ENCODE data around the gene GPR89B.
A peak's percentile ranks its signal among the peaks of the same experiment; 100 is the strongest.
"Not testable (repeated sequence)": the region's sequence is repeated elsewhere in the genome, so short reads cannot be mapped to it uniquely, and the experiment has no call there.

Gene GPR89B

DNA sequence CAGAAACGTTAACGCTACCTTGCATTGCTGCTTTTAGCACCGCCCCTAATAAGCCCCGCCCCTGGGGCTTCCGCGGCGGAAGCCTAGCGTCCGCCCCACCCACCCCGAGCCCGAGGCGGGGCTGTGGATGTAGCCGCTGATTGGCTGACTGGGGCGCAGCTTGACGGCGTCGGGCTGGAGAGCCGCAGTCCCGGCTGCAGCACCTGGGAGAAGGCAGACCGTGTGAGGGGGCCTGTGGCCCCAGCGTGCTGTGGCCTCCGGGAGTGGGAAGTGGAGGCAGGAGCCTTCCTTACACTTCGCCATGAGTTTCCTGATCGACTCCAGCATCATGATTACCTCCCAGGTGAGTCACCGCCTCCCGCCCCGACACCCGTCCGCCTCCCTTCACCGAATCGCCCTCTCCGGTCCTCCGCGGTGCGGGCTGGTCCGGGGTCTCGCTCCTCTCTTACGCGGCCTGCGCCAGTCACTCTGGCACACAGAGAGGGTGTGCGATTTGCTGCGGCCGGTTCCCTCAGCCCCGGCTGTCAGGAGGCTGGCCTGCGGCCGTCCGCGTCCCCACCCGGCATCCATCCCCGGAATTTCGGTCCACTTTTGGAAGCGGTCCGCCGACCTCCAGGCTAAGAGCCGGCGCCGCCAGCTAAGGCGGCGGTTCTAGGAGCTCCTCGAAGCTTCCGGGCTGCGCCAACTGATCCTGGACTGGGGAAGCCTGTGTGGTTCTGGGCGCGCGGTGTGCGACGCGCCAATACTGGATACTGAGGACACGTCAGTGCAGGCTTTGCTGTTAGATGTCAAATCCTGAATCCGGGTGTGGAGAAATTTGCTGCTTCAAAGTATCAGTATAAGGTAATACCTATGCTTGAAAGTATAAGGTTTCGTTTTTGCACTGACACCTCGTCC is at the start of gene GPR89B:
TSS of gene GPR89B (plus strand) at position 185 of the 897 bp plus-strand sequence. CDS start at position 302, 117 bp downstream.
- DNase-seq = peak; percentile 67

DNA sequence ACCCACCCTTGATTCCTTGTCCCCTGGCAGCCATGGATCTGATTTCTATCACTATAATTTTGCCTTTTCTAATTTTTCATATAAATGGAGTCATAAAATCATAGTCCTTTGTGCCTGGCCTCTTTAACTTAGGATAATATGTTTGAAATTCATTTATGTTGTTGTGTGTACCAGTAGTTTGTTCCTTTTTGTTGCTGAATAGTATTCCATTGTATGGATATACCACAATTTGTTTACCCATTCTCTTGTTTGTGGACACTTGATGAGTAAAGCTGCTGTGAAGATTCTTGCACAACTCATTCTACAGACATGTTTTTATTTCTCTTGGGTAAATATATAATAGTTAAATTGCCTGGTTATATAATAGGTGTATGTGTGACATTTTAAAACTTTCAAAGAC is 48.3 kb upstream of the GPR89B start:
- no peak for DNase-seq

DNA sequence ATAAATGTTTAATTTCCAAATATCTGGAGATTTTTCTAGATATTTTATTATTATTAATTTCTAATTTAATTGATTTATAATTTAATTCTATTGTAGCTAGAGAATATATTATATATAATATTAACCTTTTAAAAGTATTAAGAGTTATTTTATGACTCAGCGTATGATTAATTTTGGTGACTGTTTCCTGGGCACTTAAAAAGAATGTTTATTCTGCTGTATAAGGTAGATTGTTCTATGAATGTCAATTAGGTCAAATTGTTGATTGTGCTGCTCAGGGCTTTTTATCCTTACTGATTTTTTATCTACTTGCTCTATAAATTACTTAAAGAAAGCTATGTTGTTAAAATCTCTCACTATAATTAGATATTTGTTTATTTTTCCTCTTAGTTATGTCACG is 45.7 kb upstream of the GPR89B start:
- DNase-seq = no peak

DNA sequence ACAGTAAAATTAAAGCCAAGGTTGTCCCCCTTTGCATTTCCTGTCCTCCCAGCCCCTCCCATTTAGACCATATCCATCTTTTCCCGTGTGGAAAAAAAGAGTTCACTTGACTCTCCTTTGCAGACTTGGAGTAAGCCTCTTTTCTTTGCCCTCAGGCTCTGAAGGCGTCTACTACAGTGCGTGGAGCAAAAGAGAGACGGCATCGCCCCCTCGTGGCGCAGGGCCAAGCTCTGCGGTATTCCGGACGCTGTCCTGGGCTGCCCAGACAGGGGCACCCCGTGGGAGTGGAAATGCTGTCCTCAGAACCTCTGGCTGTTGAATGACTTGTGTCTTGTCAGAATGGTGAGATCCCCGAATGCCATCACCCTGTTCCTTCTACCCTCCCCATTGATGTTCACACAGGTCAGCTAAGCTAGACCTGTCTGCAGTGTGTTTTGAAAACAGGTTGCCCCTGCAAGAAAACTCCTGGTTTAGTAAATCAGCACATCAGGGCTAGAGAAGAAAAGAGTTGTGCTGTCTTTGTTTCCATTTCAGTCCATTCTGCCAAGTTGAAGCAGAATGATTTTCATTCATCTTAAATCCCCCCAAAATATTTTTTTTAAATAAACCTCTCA is 37.9 kb upstream of the GPR89B start:
- DNase-seq = peak; percentile 53

DNA sequence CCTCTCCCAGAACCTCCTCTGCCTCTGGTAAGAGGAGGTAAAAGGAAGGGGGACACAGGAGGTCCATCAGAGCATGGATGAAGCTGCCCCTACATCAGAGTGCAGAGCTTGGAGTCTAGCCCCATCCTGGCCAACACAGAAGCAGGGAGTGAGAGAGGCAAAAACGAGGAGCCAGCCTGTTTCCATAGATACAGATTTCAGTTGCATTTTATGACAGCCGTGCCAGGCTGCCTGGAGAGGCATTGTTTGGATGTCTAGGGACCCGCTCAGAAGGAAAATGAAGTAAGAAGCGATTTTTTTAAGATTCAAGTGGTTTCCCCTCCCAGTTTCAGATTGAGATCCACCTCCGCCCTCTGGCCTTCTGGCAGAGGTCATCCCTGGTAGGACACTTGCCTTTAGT is 37.1 kb upstream of the GPR89B start:
- DNase-seq = no peak

DNA sequence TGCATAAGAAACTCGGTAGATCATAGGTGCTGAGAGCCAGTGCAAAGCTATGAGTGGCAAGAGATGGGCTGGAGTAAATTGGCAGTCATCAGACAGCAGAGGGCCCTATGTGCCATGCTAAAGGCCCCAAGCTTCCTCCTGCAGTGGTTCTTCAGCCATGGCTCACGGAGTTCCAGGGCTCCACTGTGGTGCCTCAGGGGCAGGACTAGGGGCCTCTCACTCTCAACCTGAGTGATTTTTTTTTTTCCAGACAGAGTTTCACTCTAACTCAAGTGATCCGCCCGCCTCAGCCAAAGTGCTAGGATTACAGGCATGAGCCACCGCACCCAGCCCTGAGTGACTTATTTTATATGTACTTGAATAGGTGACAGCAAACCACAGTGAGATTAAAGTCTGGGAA is 36.0 kb upstream of the GPR89B start:
- DNase-seq = no peak

DNA sequence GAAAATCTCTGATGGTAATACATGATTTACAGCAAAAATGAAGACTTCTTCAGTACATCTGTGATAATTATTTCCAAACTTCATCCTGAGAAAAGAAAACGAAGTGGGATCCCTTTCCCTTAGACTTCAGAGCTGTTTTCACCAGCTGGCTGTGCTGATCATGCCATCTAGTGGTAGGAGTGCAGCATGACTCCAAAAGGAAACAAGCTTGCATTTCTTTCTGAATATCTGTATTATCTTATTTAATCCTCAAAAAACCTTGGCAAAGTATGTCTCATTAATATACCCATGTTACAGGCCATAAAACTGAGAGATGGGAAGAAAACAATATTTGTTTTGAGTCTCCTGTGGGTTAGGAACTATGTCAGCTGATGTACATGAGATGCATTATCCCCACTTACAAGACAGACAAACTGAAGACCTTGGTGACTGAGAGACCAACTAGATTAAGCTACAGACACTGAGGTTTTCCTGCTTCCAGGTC is 35.4 kb upstream of the GPR89B start:
- peak; percentile 22 for DNase-seq

DNA sequence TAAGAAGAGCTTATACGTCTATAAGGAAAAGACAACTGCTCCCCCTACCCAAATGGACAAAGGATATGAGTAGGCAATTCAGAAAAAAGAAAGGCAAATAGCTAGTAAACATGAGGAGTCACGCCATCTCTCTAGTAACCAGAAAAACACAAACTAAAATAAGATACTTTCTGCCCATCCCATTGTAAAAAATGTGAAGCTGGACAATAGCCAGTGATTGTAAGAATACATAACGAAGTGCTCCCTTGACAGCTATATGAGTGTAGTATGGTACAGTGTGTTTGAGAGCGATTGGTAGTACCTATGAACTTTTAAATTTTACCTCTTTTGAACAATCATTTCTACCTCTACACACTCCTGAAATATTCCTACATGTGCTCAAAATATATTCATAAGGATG is 33.1 kb upstream of the GPR89B start:
- DNase-seq = no peak

DNA sequence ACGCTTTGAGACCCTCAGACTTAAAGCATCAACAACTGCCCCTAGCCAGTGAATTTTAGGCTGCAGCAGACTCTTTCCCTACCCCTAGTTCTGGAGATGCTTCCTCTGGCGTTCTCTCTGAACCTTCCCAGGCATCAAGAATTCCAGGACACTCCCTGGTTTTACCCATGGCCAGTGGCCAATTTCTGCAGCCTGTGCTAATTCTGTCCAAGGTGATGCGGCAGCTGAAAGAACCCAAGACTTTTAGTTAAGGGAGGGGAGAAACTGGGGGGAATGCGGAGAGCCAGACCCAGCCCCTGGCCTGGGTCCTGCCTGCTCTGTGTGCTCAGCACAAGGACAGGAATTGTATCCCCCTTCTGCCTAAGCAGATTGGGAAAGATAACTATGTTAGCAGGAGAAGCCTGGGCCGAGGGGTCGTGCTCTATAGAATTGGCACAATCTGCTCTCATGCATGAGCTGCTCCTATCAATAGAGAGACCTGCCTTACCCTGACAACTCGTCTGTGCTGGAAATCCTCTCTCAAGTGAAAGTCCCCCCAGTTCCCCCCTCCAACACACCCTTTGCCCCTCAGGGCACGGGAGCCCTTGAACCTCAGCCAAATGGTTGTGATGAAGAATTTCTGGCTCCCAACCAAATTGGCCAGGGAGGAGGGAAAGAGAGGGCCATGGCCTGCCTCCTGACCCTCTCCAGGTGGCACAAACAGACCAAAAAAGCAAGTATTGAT is 31.0 kb upstream of the GPR89B start:
- DNase-seq = no peak

DNA sequence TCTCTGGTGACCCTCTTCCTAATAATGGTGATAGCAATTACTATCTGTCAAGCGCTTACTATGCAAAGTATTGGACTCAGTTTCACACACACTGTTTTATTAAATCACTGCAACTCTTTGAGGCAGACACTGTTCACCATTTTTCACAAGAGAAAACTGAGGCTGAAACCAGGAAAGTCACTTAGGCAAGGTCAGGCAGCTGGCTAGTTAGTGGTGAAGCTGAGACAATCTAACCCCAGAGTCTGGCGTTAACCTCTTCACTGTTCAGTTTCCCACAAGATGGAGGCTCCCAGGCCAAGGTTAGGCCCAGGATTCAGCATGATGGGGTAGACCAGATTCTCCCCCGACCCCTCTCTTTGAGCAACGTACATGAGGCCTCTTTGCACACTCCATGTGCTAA is 30.4 kb upstream of the GPR89B start:
- DNase-seq = no peak

DNA sequence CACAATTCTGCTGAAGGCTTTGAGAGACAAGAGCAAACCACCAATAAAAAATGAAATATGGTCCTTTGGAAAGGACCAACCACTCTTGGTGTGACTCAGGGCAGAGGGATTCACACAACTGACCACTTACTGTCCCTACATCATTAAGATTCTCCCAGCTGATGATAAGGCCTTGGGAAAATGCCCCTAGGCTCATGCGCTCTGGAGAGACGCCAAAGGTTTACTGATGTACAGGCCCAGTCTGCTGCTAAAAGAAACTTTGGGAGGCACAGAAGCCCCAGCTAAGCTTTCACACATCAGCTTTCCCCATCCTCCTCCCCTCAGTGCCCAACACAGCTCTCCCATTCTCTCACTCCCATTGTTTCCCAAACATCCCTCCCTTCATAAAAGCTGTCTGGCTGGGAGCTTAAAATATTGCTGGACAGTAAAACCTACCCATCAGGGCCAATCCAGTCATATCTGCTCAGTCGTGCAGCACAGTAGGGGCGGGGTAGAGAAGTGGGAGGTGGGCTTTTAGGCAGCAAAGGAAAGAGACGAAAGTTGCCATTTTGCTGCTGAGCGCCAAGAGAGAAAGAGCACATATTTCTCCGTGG is 25.9 kb upstream of the GPR89B start, which contains the start of gene GJA8:
TSS of gene GJA8 (plus strand) at position 543 of the 593 bp plus-strand sequence. CDS start 5,161 bp downstream, outside the sequence.
- no peak for DNase-seq

DNA sequence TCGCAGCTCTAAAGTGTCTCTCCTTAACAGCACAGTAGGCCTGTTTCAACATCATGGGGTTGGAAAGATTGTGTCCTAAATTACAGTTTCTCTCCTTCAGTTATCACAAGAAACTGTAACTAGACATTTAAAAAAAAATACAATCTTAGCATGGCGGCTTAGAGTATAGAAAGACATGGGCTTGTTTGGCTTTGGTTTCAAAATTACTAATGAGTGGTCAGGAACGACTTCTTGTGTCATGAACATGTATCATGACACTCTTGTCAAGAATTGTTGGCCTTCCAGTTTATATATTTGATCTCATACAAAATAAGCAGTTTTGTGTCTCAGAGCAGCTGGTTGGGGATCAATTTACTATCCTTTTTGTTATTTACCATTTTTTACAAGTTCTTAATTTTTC is 23.5 kb upstream of the GPR89B start:
- no peak for DNase-seq

DNA sequence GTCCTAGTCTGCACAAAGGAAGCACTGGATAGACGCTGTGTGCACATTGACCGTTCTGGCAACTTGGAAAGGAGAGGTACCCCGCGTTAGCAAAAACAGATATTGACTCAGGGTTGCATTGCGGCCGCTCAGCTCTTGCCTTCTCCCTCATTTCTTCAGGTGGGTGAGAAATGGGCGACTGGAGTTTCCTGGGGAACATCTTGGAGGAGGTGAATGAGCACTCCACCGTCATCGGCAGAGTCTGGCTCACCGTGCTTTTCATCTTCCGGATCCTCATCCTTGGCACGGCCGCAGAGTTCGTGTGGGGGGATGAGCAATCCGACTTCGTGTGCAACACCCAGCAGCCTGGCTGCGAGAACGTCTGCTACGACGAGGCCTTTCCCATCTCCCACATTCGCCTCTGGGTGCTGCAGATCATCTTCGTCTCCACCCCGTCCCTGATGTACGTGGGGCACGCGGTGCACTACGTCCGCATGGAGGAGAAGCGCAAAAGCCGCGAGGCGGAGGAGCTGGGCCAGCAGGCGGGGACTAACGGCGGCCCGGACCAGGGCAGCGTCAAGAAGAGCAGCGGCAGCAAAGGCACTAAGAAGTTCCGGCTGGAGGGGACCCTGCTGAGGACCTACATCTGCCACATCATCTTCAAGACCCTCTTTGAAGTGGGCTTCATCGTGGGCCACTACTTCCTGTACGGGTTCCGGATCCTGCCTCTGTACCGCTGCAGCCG is 20.3 kb upstream of the GPR89B start:
- DNase-seq = no peak

DNA sequence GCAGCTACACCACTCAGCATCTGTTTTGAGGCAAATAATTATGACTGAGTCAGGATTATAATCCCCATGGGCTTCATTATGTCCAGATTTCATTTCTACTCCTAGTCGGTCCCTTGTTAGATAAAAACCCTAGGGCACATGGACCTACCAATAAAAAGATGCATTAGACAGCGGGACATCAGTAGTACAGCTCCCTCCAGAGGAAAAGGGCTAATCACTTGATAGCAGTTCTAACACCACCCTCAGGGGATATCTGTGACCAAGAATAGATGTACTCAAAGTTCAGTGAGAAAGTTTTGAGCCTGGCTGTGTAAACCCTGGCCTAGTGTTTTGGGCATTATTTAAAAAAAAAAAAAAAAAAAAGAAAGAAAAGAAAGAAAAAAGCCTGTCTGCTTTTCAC is 15.7 kb upstream of the GPR89B start:
- DNase-seq = no peak

DNA sequence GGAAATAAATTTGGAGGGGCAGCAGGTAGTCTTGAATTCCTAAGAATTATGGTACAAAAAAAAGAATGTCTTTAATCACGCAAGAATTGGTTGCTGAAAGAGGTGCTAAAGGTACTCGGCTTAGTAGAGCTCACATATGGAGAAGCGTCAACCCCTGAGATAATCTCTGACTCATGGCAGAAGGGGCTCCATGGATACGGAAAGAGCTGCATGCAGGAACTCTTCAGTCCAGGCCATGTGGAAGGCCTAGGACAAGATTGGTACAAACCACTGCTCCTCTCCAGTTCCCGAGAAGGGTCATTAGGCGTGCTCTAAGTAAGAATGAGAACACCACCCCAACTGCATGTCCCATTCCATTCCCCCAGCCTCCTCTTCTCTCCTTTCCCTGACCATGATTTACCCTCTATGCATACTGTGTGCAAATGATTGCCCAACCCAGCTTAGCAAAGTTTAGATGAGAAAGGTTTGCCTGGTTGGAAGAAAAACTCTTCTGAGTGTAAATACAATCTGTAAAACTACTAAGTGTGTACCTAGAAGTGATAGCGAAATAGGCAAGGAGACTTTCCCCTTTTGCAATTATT is 14.8 kb upstream of the GPR89B start:
- DNase-seq = no peak

DNA sequence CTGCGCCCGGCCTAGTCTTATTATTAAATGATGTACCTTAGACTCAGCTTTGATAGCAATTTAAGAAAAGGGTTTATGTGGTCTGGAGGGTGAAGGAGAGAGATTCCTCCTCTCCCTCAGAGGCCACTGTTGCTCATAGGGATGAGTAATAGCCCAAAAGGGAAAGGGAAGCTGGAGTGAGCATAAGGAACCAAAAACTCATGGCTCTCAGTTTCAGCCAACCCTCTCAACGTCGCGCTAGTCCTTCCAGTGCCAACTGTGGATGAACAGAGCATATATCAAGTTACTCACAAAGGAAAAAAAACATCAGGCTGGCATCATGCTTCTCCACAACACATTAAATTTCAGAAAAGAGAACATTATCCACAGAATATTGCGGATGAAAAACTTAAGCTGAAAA is 8.3 kb upstream of the GPR89B start:
- DNase-seq = no peak

DNA sequence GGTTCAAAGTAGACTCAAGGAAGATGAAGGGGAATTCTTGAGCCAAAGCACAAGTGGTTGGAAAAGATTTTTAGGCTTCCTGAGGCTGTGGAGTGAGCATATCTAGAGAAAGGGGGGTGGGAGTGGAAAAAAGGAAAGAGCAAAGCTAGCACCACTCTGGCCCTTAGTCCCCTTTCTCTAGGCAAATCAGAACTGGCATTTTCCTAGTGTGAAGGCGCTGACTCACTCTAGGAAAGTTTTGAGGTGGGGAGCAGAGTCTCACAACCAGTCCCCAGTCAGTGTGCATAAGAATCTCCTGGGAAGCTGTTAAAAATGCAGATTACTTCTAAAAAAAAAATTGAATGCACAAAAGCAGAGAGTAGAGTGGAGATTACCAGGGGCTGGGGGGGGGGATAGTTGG is 3.4 kb upstream of the GPR89B start:
- no peak for DNase-seq

DNA sequence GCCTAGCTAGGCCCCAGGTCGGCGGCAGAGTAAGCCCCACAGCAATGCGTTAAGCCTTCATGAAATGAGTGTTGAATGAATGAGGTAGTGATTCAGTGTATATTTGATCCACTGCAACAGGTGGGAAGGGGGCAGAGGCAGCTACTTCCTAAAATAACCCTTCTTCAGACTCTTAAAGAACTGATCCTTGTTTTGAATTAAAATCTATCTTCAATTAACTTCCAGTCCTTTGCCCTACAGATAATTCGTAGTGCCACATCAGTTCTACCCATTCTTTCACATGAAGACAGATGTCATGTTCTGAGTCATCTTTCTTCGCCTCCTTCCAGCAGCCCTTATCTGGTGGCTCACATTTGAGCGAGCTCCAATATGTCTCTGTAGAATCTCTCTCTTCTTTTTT is 1.0 kb upstream of the GPR89B start:
- not testable (repeated sequence) for DNase-seq

DNA sequence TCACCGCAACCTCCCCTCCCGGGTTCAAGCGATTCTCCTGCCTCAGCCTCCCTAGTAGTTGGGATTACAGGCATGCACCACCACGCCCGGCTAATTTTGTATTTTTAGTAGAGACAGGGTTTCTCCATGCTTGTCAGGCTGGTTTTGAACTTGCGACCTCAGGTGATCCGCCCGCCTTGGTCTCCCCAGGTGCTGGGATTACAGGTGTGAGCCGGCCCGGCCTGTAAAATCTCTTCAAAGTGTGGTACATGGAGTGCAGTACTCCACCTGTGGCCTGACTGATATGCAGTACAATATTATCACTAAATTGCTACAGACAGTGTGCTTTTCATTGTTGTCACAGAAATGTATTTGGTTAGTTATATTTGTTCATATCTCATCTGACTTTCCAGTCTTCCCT is 531 bp upstream of the GPR89B start:
- DNase-seq = not testable (repeated sequence)

DNA sequence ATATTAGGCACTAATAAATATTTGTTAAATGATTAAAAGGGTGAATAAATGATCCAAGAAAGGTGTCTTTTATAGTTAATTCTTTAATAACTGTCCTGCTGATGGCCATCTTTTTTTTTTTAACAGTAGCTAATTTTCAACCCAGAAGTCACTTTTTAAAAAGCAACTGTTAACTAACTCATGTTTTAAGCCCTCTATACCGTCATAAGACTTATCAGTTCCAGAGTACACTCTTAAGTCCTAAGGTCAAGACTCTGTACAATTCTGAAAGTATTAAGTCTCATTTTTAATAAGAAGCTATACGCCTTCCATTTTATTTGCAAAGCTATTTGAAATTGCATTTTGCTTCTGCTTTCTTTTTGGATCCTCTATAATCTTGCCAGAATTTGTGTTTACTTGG is 2.9 kb downstream of the GPR89B start:
- not testable (repeated sequence) for DNase-seq

DNA sequence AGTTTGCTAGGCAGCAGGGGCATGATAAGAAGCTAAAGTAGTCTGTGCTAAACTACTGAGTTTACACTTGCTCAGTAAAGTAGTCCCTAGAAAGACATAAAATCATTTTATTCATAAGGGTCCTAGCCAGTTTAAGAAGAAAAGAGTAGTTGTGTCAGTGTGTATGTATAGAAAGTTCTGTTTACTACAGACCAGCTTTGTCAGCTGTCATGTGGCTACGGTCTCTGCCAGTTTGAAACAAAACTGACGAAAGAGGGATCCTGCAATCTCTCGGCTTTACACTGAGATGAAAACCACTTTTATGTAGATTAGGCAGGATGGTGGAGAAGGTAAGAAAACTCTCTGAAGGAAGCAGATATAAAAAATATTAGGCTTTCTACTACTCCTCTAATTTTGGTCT is 7.1 kb downstream of the GPR89B start:
- DNase-seq = not testable (repeated sequence)

DNA sequence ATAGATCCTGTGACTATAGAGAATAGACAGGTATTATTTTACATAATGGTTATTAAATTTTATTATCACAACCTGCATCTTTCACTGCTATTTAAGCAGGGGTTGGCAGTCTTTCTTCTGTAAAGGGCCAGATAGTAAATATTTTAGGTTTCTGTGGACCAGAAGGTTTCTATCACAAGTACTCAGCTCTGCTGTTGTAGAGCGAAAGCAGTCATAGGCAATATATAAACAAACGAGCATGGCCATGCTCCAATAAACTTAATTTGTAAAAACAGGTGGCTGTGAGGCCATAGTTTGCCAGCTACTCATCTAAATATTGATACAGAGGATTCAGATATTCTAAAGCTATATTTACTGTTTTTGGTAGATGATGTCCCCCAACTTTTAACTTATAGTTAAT is 12.2 kb downstream of the GPR89B start:
- DNase-seq = not testable (repeated sequence)
